ENCODE measurements around the gene RFPL4AL1. TPM values are rescaled to one million over a fixed set of nuclear protein-coding genes. Genes with fewer than 3 reads are reported as not detected.

Gene RFPL4AL1
- total and polyA plus RNA-seq, 10 of the 15 experiments (the other 5 are each of a cell fraction or from before 2014, with no cell fraction given), result not detected

DNA sequence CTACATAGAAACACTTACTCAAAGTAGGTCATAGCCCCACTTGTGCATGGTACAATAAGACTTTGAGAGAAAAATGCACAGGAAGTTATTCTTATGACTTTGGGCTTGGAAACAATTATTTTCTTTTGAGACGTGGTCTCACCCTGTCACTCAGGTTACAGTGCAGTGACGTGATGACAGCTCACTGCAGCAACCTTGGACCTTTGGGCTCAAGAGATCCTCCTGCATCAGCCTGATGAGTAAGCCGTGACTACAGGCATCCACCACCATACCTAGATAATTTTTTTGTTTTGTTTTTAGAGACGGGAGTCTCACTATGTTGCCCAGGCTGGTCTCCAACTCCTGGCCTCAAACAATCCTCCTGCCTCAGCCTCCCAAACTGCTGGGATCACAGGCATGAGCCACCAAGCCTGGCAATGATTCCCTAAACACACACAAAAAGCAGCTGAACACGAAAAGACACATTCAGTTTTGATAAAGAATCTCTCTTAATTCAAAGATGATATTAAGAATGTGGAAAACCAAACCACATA is 48.6 kb upstream of the RFPL4AL1 start (continued):
- TF ChIP-seq SUZ12 (IDR thresholded peaks at IDR 0.05; ENCODE audit: unreplicated experiment) (no peak), FOS (IDR thresholded peaks at IDR 0.05; ENCODE audit: borderline replicate concordance, extremely low read depth, insufficient read length) (no peak), EP300 (IDR thresholded peaks at IDR 0.05; ENCODE audit: borderline replicate concordance in 1 of 2, control insufficient read depth in 1 of 2, low read depth in 2 of 2, low read length in 2 of 2) (no peak), POLR2AphosphoS5 (IDR thresholded peaks at IDR 0.05; ENCODE audit: low read length) (no peak), SRF (IDR thresholded peaks at IDR 0.05; ENCODE audit: low read depth in 2 of 2, low read length in 2 of 2) (no peak), MTA2 (IDR thresholded peaks at IDR 0.05; ENCODE audit: low read depth) (no peak), RFX5 (IDR thresholded peaks at IDR 0.05; ENCODE audit: low read depth, low read length) (no peak), RB1 (IDR thresholded peaks at IDR 0.05; ENCODE audit: borderline replicate concordance) (no peak), MYB (IDR thresholded peaks at IDR 0.05; ENCODE audit: borderline replicate concordance, low read depth, low read length) (no peak)
- TF ChIP-seq, protein P1, sequence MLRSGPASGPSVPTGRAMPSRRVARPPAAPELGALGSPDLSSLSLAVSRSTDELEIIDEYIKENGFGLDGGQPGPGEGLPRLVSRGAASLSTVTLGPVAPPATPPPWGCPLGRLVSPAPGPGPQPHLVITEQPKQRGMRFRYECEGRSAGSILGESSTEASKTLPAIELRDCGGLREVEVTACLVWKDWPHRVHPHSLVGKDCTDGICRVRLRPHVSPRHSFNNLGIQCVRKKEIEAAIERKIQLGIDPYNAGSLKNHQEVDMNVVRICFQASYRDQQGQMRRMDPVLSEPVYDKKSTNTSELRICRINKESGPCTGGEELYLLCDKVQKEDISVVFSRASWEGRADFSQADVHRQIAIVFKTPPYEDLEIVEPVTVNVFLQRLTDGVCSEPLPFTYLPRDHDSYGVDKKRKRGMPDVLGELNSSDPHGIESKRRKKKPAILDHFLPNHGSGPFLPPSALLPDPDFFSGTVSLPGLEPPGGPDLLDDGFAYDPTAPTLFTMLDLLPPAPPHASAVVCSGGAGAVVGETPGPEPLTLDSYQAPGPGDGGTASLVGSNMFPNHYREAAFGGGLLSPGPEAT (IDR thresholded peaks at IDR 0.05; ENCODE audit: low read depth), result no peak

DNA sequence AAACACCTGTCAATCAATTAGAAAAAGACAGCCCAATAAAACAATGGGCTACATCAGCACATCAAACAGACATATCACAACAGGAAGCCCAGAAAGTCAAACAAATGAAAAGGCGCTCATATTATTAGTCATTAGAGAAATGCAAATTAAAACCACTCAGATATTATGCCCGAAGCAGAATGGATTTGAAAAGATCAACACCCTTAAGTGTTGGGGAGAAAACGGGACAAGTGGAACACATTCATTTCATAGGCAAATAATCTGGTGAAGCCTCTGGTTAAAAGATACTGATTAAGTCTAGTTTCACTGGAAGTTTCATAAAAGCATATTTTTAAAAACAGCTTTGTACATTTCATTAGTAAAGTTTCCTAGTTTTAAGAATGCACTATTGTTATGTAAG is 48.1 kb upstream of the RFPL4AL1 start:
- H3K79me2 ChIP-seq (ENCODE audit: control insufficient read depth, insufficient read depth, low read length), result no peaks in the 10 kb centered on the region
- no peak overlapping the region for H3K4me2 ChIP-seq (ENCODE audit: control insufficient read depth, insufficient read depth)
- DNase-seq (ENCODE audit: low read depth, low spot score), result no peak
- H3K9ac ChIP-seq (ENCODE audit: control insufficient read depth, insufficient read depth, low read length), result no peak overlapping the region
- in situ Hi-C loops (cut with MboI), result no loop called here
- H2AFZ ChIP-seq (ENCODE audit: control insufficient read depth, low read depth, low read length), result no peak overlapping the region
- ChIA-PET SMC1A (ENCODE audit: uncharacterized antibody, unreplicated experiment) (no interaction called here), CTCF (no interaction called here), POLR2A (no interaction called here), RAD21 (ENCODE audit: unreplicated experiment) (no interaction called here)
- H4K20me1 ChIP-seq (ENCODE audit: control insufficient read depth, insufficient read depth), result no peaks in the 10 kb centered on the region
- intact Hi-C loops (cut with micrococcal nuclease; ENCODE audit: unreplicated experiment), result no loop called here
- H3K36me3 ChIP-seq (ENCODE audit: control insufficient read depth in 2 of 2, insufficient read depth in 2 of 2, low read length in 1 of 2), result no peaks in the 10 kb centered on the region
- FAIRE-seq, result no peak
- H3K4me3 ChIP-seq, result no peak overlapping the region
- no peak for ATAC-seq
- BruUV-seq (replicated peaks), result no TSS peak
- no peaks in the 10 kb centered on the region for H3K4me1 ChIP-seq (ENCODE audit: control insufficient read depth, insufficient read depth, low read length)
- 0% methylated on average over 3 of the region's 3 CpGs for WGBS (ENCODE audit: insufficient coverage, insufficient replicate concordance, low lambda C conversion rate, missing lambda C conversion rate)
- no peaks in the 10 kb centered on the region; the same call in 2 of the 3 replicates for H3K9me3 ChIP-seq (replicated peaks; ENCODE audit: control insufficient read depth, insufficient read depth, low read length)
- H3K27ac ChIP-seq (ENCODE audit: control insufficient read depth, insufficient read depth), result no peak overlapping the region
- H3K27me3 ChIP-seq (replicated peaks in 1 of 2; ENCODE audit: control insufficient read depth in 2 of 2, insufficient read depth in 2 of 2, low read length in 1 of 2), result no peaks in the 10 kb centered on the region
- TF ChIP-seq POLR2AphosphoS2 (IDR thresholded peaks at IDR 0.05; ENCODE audit: low read depth, low read length), result no peak
- no peak for TF ChIP-seq MLLT1 (IDR thresholded peaks at IDR 0.05)
- TF ChIP-seq FOXM1 (IDR thresholded peaks at IDR 0.05; ENCODE audit: low read depth, low read length), result no peak
- TF ChIP-seq KLF5 (IDR thresholded peaks at IDR 0.05; ENCODE audit: partially characterized antibody), result no peak
- TF ChIP-seq, protein P2, sequence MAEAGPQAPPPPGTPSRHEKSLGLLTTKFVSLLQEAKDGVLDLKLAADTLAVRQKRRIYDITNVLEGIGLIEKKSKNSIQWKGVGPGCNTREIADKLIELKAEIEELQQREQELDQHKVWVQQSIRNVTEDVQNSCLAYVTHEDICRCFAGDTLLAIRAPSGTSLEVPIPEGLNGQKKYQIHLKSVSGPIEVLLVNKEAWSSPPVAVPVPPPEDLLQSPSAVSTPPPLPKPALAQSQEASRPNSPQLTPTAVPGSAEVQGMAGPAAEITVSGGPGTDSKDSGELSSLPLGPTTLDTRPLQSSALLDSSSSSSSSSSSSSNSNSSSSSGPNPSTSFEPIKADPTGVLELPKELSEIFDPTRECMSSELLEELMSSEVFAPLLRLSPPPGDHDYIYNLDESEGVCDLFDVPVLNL (IDR thresholded peaks at IDR 0.05; ENCODE audit: low read depth, low read length), result no peak
- no peak for TF ChIP-seq ATF7 (IDR thresholded peaks at IDR 0.05; ENCODE audit: low read depth)

All from GM12878 (cell line).